ENCODE data around the gene KDM5C. TPM values are rescaled to one million over a fixed set of nuclear protein-coding genes. Genes with fewer than 3 reads are reported as not detected.
"Not testable (repeated sequence)": the region's sequence is repeated elsewhere in the genome, so short reads cannot be mapped to it uniquely, and the experiment has no call there.

The KDM5C gene
- total RNA-seq, 2 donors from 2014 or later = 57.4 to 101 TPM

DNA sequence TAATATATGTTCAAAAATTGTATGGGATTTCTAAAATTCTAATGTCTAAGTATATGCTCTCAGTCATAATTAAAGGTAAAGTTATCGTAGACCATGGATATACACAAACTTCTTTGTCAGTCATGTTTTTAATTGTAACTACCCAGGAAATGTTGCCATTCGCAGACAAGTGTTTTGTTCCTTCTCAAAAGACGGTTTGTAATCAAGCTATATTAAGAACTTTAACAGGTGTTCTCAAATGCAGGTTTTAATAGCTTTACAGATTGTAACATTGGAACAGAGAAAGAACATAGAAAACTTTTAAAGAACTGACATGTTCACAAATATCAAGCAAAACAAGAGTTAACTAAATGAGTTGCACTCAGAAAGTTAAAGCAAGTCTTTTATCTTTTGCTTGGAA, 58.9 kb downstream of the KDM5C start:
- no peak for DNase-seq (ENCODE audit: low spot score)
- no peaks in the 10 kb centered on the region for H3K27me3 ChIP-seq (replicated peaks; ENCODE audit: insufficient read depth)
- H3K4me1 ChIP-seq (ENCODE audit: control insufficient read depth in 1 of 2, low read depth in 2 of 2) = no peaks in the 10 kb centered on the region
- H3K9me3 ChIP-seq = no peaks in the 10 kb centered on the region
- no peak overlapping the region for H3K27ac ChIP-seq
- H3K36me3 ChIP-seq = no peaks in the 10 kb centered on the region
- H3K4me3 ChIP-seq = no peak overlapping the region
- TF ChIP-seq, protein P1, sequence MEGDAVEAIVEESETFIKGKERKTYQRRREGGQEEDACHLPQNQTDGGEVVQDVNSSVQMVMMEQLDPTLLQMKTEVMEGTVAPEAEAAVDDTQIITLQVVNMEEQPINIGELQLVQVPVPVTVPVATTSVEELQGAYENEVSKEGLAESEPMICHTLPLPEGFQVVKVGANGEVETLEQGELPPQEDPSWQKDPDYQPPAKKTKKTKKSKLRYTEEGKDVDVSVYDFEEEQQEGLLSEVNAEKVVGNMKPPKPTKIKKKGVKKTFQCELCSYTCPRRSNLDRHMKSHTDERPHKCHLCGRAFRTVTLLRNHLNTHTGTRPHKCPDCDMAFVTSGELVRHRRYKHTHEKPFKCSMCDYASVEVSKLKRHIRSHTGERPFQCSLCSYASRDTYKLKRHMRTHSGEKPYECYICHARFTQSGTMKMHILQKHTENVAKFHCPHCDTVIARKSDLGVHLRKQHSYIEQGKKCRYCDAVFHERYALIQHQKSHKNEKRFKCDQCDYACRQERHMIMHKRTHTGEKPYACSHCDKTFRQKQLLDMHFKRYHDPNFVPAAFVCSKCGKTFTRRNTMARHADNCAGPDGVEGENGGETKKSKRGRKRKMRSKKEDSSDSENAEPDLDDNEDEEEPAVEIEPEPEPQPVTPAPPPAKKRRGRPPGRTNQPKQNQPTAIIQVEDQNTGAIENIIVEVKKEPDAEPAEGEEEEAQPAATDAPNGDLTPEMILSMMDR (IDR thresholded peaks at IDR 0.05) = no peak
- no peak for ATAC-seq (ENCODE audit: insufficient number of reproducible peaks, low FRiP score, low read depth)

DNA sequence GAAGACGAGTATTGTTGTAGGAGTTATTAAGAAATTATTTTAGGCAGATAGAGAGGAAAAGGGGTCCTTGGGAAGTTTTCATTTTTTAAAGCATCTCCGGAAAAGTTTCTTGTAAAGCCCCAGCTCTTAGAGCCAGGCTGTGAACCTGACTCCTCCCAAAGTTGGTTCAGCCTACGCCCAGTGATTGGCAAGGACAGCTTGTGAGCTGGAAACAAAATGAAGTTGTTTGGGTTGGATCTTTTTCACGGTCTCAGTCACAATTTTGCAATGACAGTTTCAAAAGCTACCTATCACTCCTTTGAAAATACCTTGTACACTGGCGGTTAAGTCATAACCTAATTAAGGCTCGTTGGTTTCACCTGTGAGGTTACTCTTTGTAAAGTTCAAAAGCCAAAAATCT, 60.4 kb downstream of the KDM5C start:
- H3K4me1 ChIP-seq (ENCODE audit: control insufficient read depth in 1 of 2, low read depth in 2 of 2); ATAC-seq (ENCODE audit: insufficient number of reproducible peaks, low FRiP score, low read depth); H3K9me3 ChIP-seq; H3K27ac ChIP-seq; H3K27me3 ChIP-seq (replicated peaks; ENCODE audit: insufficient read depth); H3K4me3 ChIP-seq; DNase-seq (ENCODE audit: low spot score); H3K36me3 ChIP-seq: not testable (repeated sequence)

DNA sequence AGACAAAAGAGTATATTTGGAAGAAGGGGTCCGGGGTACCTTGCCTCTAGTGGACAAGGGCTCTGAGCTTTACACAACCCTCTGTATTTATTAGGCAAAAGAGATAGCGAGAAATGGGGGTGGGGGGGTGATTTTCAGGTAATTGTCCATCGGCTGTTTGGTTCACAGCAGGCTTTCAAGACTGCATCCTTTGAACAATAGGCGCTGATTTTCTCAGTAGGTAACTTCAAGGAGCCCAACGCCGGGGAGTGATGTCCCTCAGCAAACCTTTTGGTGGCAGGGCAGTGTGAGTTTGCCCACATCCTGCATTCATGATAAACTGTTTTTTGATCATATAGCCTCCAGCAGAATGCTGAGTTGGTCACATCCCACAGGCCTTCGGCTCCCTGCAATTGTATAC, 61.6 kb downstream of the KDM5C start:
- no peak for DNase-seq (ENCODE audit: low spot score)
- H3K36me3 ChIP-seq = no peaks in the 10 kb centered on the region
- H3K9me3 ChIP-seq = no peaks in the 10 kb centered on the region
- no peak overlapping the region for H3K4me3 ChIP-seq
- TF ChIP-seq, protein P1 (IDR thresholded peaks at IDR 0.05) = no peak
- no peak overlapping the region for H3K27ac ChIP-seq
- H3K4me1 ChIP-seq (ENCODE audit: control insufficient read depth in 1 of 2, low read depth in 2 of 2) = no peaks in the 10 kb centered on the region
- no peak for ATAC-seq (ENCODE audit: insufficient number of reproducible peaks, low FRiP score, low read depth)
- no peaks in the 10 kb centered on the region for H3K27me3 ChIP-seq (replicated peaks; ENCODE audit: insufficient read depth)

DNA sequence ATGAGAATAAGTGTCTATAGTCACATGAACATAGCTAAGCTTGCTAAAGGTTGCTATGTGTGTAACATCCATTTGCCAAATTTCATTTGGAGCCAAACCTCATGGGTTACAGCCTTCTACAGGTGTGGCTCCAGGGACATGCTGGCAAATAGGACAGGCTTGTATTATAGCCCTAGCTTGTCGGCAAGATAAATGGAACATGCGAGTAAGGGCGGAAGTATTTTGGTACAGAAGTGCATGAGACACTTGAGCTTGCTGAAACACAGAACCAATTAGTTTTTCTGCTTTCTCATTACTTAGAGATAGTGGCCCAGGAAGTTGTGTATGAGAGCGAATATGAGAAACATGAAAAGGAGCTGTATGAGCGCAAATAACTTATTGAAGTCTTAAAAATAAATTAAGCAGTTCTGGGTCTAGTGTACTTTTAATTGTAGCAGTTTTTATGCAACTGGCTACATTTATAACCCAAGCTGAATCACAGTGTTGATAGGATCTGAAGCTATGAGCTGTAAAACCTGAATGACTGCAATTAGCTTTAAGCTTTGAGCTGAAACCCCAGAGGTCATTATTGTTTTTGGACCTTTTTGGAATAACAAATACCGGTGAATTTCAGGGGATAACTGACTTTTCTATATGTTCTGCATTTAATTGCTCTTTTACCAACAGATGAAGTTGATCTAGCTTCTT, 64.6 kb downstream of the KDM5C start:
- H3K4me1 ChIP-seq (ENCODE audit: control insufficient read depth in 1 of 2, low read depth in 2 of 2) = no peaks in the 10 kb centered on the region
- no peak for ATAC-seq (ENCODE audit: insufficient number of reproducible peaks, low FRiP score, low read depth)

DNA sequence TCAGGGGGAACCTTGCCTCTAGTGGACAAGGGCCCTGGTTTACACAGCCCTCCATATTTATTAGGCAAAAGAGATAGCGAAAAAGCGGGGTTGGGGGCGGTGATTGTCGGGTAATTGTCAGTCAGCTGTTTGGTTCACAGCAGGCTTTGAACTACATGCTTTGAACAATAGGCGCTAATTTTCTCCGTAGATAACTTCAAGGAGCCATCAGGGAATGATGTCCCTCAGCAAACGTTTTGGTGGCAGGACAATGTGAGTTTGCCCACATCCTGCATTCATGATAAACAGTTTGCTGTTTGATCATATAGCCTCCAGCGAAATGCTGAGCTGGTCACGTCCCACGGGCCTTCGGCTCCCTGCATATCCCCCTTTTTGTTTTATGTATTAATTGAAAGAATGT, 65.8 kb downstream of the KDM5C start:
- H3K9me3 ChIP-seq = no peaks in the 10 kb centered on the region
- no peak overlapping the region for H3K4me3 ChIP-seq
- H3K27me3 ChIP-seq (replicated peaks; ENCODE audit: insufficient read depth) = no peaks in the 10 kb centered on the region
- TF ChIP-seq, protein P1 (IDR thresholded peaks at IDR 0.05) = no peak
- no peaks in the 10 kb centered on the region for H3K36me3 ChIP-seq
- ATAC-seq (ENCODE audit: insufficient number of reproducible peaks, low FRiP score, low read depth) = no peak
- no peak overlapping the region for H3K27ac ChIP-seq
- DNase-seq (ENCODE audit: low spot score) = no peak
- no peaks in the 10 kb centered on the region for H3K4me1 ChIP-seq (ENCODE audit: control insufficient read depth in 1 of 2, low read depth in 2 of 2)

More for the DNA sequence above, 64.6 kb downstream of the KDM5C start:
- no peaks in the 10 kb centered on the region for H3K27me3 ChIP-seq (replicated peaks; ENCODE audit: insufficient read depth)
- no peak overlapping the region for H3K27ac ChIP-seq
- no peaks in the 10 kb centered on the region for H3K36me3 ChIP-seq
- no peak overlapping the region for H3K4me3 ChIP-seq
- DNase-seq (ENCODE audit: low spot score) = no peak
- TF ChIP-seq, protein P1 (IDR thresholded peaks at IDR 0.05) = no peak
- no peaks in the 10 kb centered on the region for H3K9me3 ChIP-seq

DNA sequence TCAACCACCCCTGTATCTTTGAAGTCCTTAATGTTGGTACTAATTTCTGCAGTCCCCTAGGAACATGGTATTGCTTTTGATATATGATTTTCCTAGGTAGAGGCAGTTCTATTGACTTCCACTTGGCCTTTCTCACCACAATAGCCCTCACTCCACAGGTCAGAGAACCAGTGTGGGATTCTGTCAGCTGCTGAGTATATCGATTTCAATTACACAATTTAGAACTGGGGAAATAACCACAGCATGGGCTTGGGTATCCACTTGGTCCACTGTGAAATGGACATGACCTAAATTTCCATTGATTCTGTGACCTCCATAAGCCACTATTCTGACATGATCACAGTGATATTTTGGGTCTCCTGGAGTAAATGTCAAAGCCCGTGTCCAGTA, 68.8 kb downstream of the KDM5C start:
- no peak overlapping the region for H3K27ac ChIP-seq
- TF ChIP-seq, protein P1 (IDR thresholded peaks at IDR 0.05) = no peak

More for the DNA sequence above, 68.8 kb downstream of the KDM5C start:
- H3K9me3 ChIP-seq = no peaks in the 10 kb centered on the region
- H3K4me3 ChIP-seq = no peak overlapping the region
- ATAC-seq (ENCODE audit: insufficient number of reproducible peaks, low FRiP score, low read depth) (no peak), DNase-seq (ENCODE audit: low spot score) (no peak)
- no peaks in the 10 kb centered on the region for H3K27me3 ChIP-seq (replicated peaks; ENCODE audit: insufficient read depth)
- H3K4me1 ChIP-seq (ENCODE audit: control insufficient read depth in 1 of 2, low read depth in 2 of 2) = no peaks in the 10 kb centered on the region
- H3K36me3 ChIP-seq = no peaks in the 10 kb centered on the region

All from thoracic aorta (tissue), 2 donors.